Neural progenitor cell (in vitro differentiated cells): ENCODE results near the gene FLACC1. TPM values are rescaled to one million over a fixed set of nuclear protein-coding genes. Genes with fewer than 3 reads are reported as not detected.

Source experiments
- DNase-seq: peaks from one replicate; pipeline ENCODE4 v3.0.0-alpha.2; 2016; ENCODE audit warnings: low spot score
- H2AFZ ChIP-seq: fragments of 200-600 bp; sonication (generic); replicated peaks from 2 replicates; pipeline ENCODE4 v1.6.1; 2016; ENCODE audit warnings: antibody characterized with exemption
- H3F3A ChIP-seq: fragments of 200-600 bp; sonication (generic); 2 replicates; pipeline ENCODE4 v1.6.1; 2016; ENCODE audit warnings: antibody characterized with exemption, low read depth
- H3K27ac ChIP-seq: fragments of 200-600 bp; sonication (generic); 2 replicates; pipeline ENCODE4 v1.5.1; 2016; ENCODE audit warnings: mild to moderate bottlenecking
- H3K27me3 ChIP-seq: fragments of 200-600 bp; sonication (generic); 2 replicates; pipeline ENCODE4 v1.6.1; 2016; ENCODE audit warnings: mild to moderate bottlenecking, moderate library complexity
- H3K36me3 ChIP-seq: fragments of 200-600 bp; sonication (generic); 2 replicates; pipeline ENCODE4 v1.5.1; 2016
- H3K4me1 ChIP-seq: fragments of 200-600 bp; sonication (generic); 2 replicates; pipeline ENCODE4 v1.6.1; 2016; ENCODE audit warnings: mixed run types
- H3K4me2 ChIP-seq: fragments of 200-600 bp; sonication (generic); 2 replicates; pipeline ENCODE4 v1.6.1; 2016
- H3K4me3 ChIP-seq: fragments of 200-600 bp; sonication (generic); 2 replicates; pipeline ENCODE4 v1.5.1; 2016
- H3K79me2 ChIP-seq: fragments of 200-600 bp; sonication (generic); 2 replicates; pipeline ENCODE4 v1.6.1; 2016; ENCODE audit warnings: low read depth
- H3K9ac ChIP-seq: fragments of 200-600 bp; sonication (generic); 2 replicates; pipeline ENCODE4 v1.6.1; 2016
- H3K9me3 ChIP-seq: fragments of 200-600 bp; sonication (generic); 2 replicates; pipeline ENCODE4 v1.5.1; 2016; ENCODE audit warnings: low read depth
- H4K20me1 ChIP-seq: fragments of 200-600 bp; sonication (generic); 2 replicates; pipeline ENCODE4 v1.6.1; 2016; ENCODE audit warnings: low read depth
- H3K27ac Mint-ChIP-seq: 3 replicates; pipeline ENCODE4 v1.8.0; 2021; ENCODE audit warnings: mixed read lengths
- H3K27me3 Mint-ChIP-seq: 2 replicates; pipeline ENCODE4 v1.8.0; 2022; ENCODE audit warnings: low read depth, mild to moderate bottlenecking, inconsistent platforms, moderate library complexity, mixed read lengths; ENCODE audit not compliant: insufficient read depth
- H3K36me3 Mint-ChIP-seq: 3 replicates; pipeline ENCODE4 v1.8.0; 2021; ENCODE audit warnings: mixed read lengths
- H3K4me1 Mint-ChIP-seq: 3 replicates; pipeline ENCODE4 v1.8.0; 2021; ENCODE audit warnings: mixed read lengths
- H3K4me3 Mint-ChIP-seq: 3 replicates; pipeline ENCODE4 v1.8.0; 2021; ENCODE audit warnings: mild to moderate bottlenecking, moderate library complexity, mixed read lengths
- H3K9me3 Mint-ChIP-seq: 3 replicates; pipeline ENCODE4 v1.8.0; 2020; ENCODE audit warnings: mixed read lengths
- CTCF ChIP-seq: fragments of 200-600 bp; sonication (generic); IDR thresholded peaks from 2 replicates; pipeline ENCODE4 v1.5.1; 2017; ENCODE audit warnings: antibody characterized with exemption, mild to moderate bottlenecking
- EZH2 ChIP-seq: fragments of 200-600 bp; sonication (generic); IDR thresholded peaks from 2 replicates; pipeline ENCODE4 v1.6.1; 2017; ENCODE audit warnings: antibody characterized with exemption, mild to moderate bottlenecking, moderate library complexity
- EZH2phosphoT487 ChIP-seq: fragments of 200-600 bp; sonication (generic); IDR thresholded peaks from 2 replicates; pipeline ENCODE4 v1.6.1; 2017; ENCODE audit warnings: antibody characterized with exemption
- total RNA-seq: library from RNA; depleted of rRNA; stranded (reverse); fragments of >200 nt; gene quantifications from 2 replicates; pipeline ENCODE4 v1.2.3, GENCODE V29; 2015; ENCODE audit warnings: low replicate concordance

FLACC1 gene
- total RNA-seq, 1 donor from 2014 or later = not detected

GRCh38 chr2:201257381-201257955, 99.7 kb downstream of the FLACC1 start:
- H3K36me3 ChIP-seq = no peaks in the 10 kb centered on the region
- no peak overlapping the region for H3K9ac ChIP-seq
- H3K4me3 Mint-ChIP-seq = peak overlapping the region; percentile 80
- no peaks in the 10 kb centered on the region for H3K9me3 Mint-ChIP-seq
- no peak for TF ChIP-seq CTCF
- no peak for TF ChIP-seq EZH2phosphoT487
- no peaks in the 10 kb centered on the region for H3K79me2 ChIP-seq
- H3K27ac ChIP-seq = no peak overlapping the region
- H4K20me1 ChIP-seq = no peaks in the 10 kb centered on the region
- no peaks in the 10 kb centered on the region for H3F3A ChIP-seq
- no peak overlapping the region for H3K4me2 ChIP-seq
- H3K9me3 ChIP-seq = no peaks in the 10 kb centered on the region
- no peaks in the 10 kb centered on the region for H3K36me3 Mint-ChIP-seq
- H3K27me3 ChIP-seq = no peaks in the 10 kb centered on the region
- peak overlapping the region; percentile 87 for H3K27ac Mint-ChIP-seq
- peaks cover 11% of the 10 kb centered on the region for H3K4me1 ChIP-seq
- no peak overlapping the region for H3K4me3 ChIP-seq
- H3K27me3 Mint-ChIP-seq = peaks cover 2% of the 10 kb centered on the region
- peaks cover 23% of the 10 kb centered on the region for H3K4me1 Mint-ChIP-seq
- H2AFZ ChIP-seq = peak overlapping the region; percentile 98
- no peak for DNase-seq

- Mint-ChIP-seq H3K9me3 (no peaks in the 10 kb centered on the region), H3K4me3 (no peak overlapping the region), H3K4me1 (peaks cover 19% of the 10 kb centered on the region), H3K27me3 (peaks cover 2% of the 10 kb centered on the region), H3K27ac (no peak overlapping the region), H3K36me3 (no peaks in the 10 kb centered on the region)
- Histone ChIP-seq H4K20me1 (no peaks in the 10 kb centered on the region), H3K27me3 (no peaks in the 10 kb centered on the region), H3K36me3 (no peaks in the 10 kb centered on the region), H3K4me2 (no peak overlapping the region), H3K4me1 (peaks cover 11% of the 10 kb centered on the region), H3K27ac (no peak overlapping the region), H3K9ac (no peak overlapping the region), H2AFZ (no peak overlapping the region), H3F3A (no peaks in the 10 kb centered on the region), H3K4me3 (no peak overlapping the region), H3K79me2 (no peaks in the 10 kb centered on the region), H3K9me3 (no peaks in the 10 kb centered on the region)
- DNase-seq = no peak
- TF ChIP-seq EZH2 (no peak), EZH2phosphoT487 (no peak), CTCF (no peak)
Observed at GRCh38 chr2:201256082-201256481, 101.1 kb downstream of the FLACC1 start.

- Mint-ChIP-seq H3K27me3 (peaks cover 2% of the 10 kb centered on the region), H3K9me3 (no peaks in the 10 kb centered on the region), H3K27ac (no peak overlapping the region), H3K36me3 (no peaks in the 10 kb centered on the region), H3K4me1 (peaks cover 19% of the 10 kb centered on the region), H3K4me3 (no peak overlapping the region)
- H4K20me1 ChIP-seq = no peaks in the 10 kb centered on the region
- H3K27me3 ChIP-seq = no peaks in the 10 kb centered on the region
- peaks cover 11% of the 10 kb centered on the region for H3K4me1 ChIP-seq
- no peaks in the 10 kb centered on the region for H3F3A ChIP-seq
- H3K4me3 ChIP-seq = no peak overlapping the region
- TF ChIP-seq EZH2 (no peak), EZH2phosphoT487 (no peak), CTCF (no peak)
- no peaks in the 10 kb centered on the region for H3K36me3 ChIP-seq
- no peaks in the 10 kb centered on the region for H3K9me3 ChIP-seq
- H3K4me2 ChIP-seq = no peak overlapping the region
- H3K27ac ChIP-seq = no peak overlapping the region
- no peak overlapping the region for H2AFZ ChIP-seq
- H3K79me2 ChIP-seq = no peaks in the 10 kb centered on the region
- H3K9ac ChIP-seq = no peak overlapping the region
- DNase-seq = no peak
Observed at GRCh38 chr2:201255408-201256033, 101.6 kb downstream of the FLACC1 start.
